ENCODE measurements around the gene SNAP47.

DNA sequence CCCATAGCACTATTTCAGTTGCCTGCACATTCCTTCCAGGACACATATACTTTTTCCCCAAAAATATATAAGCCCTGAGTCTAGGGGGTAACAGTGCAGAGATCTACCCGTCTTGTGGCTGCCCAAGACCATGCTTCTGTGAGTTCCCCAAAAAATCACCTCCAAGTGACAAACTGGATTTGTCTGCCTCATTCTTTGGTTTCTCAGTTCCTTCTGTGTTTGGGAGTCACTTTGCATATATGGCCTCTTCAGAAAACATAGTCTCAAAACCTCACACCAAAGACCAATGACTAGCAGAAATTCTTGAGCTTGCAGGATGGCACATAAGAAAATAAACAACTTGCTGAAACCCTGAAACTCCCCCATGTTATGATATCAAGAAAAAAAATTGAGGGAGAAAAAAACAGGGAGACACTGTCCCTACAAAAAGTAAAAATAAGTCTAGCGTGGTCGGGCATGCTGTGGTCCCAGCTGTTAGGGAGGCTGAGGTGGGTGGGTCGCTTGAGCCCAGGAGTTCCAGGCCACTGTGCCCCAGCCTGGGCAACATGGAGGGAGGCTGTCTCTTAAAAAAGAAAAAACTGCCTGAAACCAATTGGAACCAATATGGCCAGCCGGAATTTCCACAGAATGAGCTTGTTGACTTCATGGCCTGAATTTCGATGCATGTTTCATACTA is 8.2 kb upstream of the SNAP47 start:
- TF ChIP-seq, protein P1, sequence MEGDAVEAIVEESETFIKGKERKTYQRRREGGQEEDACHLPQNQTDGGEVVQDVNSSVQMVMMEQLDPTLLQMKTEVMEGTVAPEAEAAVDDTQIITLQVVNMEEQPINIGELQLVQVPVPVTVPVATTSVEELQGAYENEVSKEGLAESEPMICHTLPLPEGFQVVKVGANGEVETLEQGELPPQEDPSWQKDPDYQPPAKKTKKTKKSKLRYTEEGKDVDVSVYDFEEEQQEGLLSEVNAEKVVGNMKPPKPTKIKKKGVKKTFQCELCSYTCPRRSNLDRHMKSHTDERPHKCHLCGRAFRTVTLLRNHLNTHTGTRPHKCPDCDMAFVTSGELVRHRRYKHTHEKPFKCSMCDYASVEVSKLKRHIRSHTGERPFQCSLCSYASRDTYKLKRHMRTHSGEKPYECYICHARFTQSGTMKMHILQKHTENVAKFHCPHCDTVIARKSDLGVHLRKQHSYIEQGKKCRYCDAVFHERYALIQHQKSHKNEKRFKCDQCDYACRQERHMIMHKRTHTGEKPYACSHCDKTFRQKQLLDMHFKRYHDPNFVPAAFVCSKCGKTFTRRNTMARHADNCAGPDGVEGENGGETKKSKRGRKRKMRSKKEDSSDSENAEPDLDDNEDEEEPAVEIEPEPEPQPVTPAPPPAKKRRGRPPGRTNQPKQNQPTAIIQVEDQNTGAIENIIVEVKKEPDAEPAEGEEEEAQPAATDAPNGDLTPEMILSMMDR (IDR thresholded peaks at IDR 0.05; ENCODE audit: low read depth, low read length, poor library complexity, severe bottlenecking) = no peak
- no peak for TF ChIP-seq EZH2phosphoT487 (IDR thresholded peaks at IDR 0.05; ENCODE audit: borderline replicate concordance, low read length)
